Measurements from ENCODE around the gene PGBD5.
A peak's percentile ranks its signal among the peaks of the same experiment; 100 is the strongest.
"Not testable (repeated sequence)": the region's sequence is repeated elsewhere in the genome, so short reads cannot be mapped to it uniquely, and the experiment has no call there.

PGBD5 gene

DNA sequence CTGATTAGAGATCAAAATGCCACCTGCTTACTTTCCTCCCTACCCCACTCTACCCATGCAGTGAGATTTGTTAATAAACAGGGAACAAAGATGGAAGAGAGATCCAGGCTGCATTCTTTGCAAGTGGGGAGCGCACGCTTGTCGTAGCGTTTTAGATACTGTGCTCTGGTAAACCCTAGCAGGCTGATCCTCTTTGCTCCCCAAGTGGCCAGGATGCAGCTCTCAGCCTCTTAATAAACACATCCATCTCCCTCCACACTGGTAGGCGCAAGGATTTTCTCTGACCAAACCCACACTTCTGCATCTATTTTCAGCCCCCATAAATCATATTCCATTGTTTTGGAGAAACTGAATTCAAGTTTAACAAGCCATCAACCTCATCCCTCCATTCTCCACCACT, 2.9 kb downstream of the PGBD5 start:
- H3K14ac ChIP-seq (ENCODE audit: low read length): no peak overlapping the region
- peaks cover 20 to 46% of the 10 kb centered on the region in 2 donors for H3K4me1 ChIP-seq (ENCODE audit: control insufficient read depth in 2 of 2, insufficient read depth in 1 of 2, low read depth in 1 of 2, low read length in 2 of 2)
- no peak overlapping the region for H3K4me3 ChIP-seq (ENCODE audit: low read length in 2 of 2)
- H4K8ac ChIP-seq (ENCODE audit: low read depth, low read length): no peak overlapping the region
- H3K79me1 ChIP-seq (ENCODE audit: low read depth, low read length): peaks cover 3% of the 10 kb centered on the region
- H3K18ac ChIP-seq (ENCODE audit: low read length): no peak overlapping the region
- H3K4me2 ChIP-seq (ENCODE audit: insufficient read depth, low read length, poor library complexity, severe bottlenecking): no peak overlapping the region
- DNase-seq (ENCODE audit: low spot score): no peak
- H3K9ac ChIP-seq (ENCODE audit: low read depth, low read length, poor library complexity): no peak overlapping the region
- WGBS, 2 donors (ENCODE audit: extremely low coverage in 2 of 2, insufficient read length in 2 of 2, insufficient replicate concordance in 1 of 2): no CpG with 5 or more reads among the region's 5 CpGs
- no peak overlapping the region for H2AK5ac ChIP-seq (ENCODE audit: low read depth, low read length)
- H3K27me3 ChIP-seq (ENCODE audit: control insufficient read depth in 3 of 3, insufficient read depth in 3 of 3, low read depth in 1 of 3, low read length in 3 of 3): peaks cover 0 to 30% (median 10%) of the 10 kb centered on the region in 3 experiments
- no peak overlapping the region for H3K4ac ChIP-seq (ENCODE audit: low read length)
- peaks cover 0 to 9% of the 10 kb centered on the region in 2 donors for H3K9me3 ChIP-seq (replicated peaks in 1 of 2; ENCODE audit: control insufficient read depth in 2 of 2, insufficient read depth in 1 of 2, low read depth in 1 of 2, low read length in 2 of 2)
- H4K91ac ChIP-seq (ENCODE audit: low read depth, low read length, poor library complexity): no peak overlapping the region
- H2BK12ac ChIP-seq (ENCODE audit: low read length): no peak overlapping the region
- H2BK15ac ChIP-seq (ENCODE audit: low read length): no peak overlapping the region
- H2BK5ac ChIP-seq (ENCODE audit: low read length): no peak overlapping the region
- H3K27ac ChIP-seq (replicated peaks; ENCODE audit: low read length): no peak overlapping the region
- H2BK120ac ChIP-seq (ENCODE audit: low read depth, low read length): no peak overlapping the region
- H3K36me3 ChIP-seq (replicated peaks in 1 of 2; ENCODE audit: control insufficient read depth in 2 of 2, insufficient read depth in 2 of 2, low read length in 2 of 2): peaks cover 0 to 3% of the 10 kb centered on the region in 2 donors
- no peak overlapping the region for H2AFZ ChIP-seq (ENCODE audit: low read length)
- H3K23ac ChIP-seq (ENCODE audit: low read depth, low read length, poor library complexity): no peak overlapping the region

DNA sequence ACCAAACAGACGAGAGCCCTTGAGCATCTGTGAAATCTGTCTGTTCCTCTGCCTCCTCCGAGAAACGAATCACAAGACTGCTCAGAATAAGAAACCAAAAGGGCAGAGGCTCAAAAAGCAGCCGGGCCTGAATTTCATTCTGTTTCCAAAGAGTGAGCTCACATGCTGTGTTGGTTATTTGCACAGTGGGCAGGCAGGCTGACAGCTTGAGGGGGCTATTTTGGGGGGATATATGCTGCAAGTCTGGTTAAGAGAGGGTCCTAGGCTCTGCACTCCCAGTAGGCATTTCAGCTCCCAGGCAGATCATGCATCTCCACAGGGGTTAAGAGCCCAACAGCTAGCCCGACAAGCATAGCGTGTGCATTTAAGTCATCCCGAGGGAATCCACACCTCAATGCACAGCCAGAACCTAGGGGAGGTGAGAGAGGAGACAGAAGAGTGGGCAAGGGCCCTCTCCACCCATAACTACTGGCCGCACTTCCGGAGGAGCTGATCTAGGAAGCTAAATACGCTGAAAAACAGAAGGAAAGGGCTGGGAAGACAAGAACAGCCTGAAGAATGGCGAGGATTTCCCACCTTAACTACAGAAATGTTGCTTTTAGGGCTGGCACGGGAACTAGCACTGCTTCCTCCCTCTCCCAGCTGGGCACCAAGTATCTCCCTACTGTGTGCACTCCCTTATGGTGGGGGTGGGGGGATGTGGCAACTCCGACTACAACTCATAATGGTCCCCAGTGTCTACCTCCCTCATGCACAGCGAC, 3.7 kb downstream of the PGBD5 start:
- Histone ChIP-seq H3K36me3 (replicated peaks in 1 of 2; ENCODE audit: control insufficient read depth in 2 of 2, insufficient read depth in 2 of 2, low read length in 2 of 2) (peaks cover 0 to 3% of the 10 kb centered on the region in 2 donors), H3K9ac (ENCODE audit: low read depth, low read length, poor library complexity) (peak overlapping the region; percentile 12), H3K27me3 (ENCODE audit: control insufficient read depth in 3 of 3, insufficient read depth in 3 of 3, low read depth in 1 of 3, low read length in 3 of 3) (peaks cover 0 to 30% (median 10%) of the 10 kb centered on the region in 3 experiments), H4K91ac (ENCODE audit: low read depth, low read length, poor library complexity) (no peak overlapping the region), H2BK15ac (ENCODE audit: low read length) (peak overlapping the region; percentile 33), H2BK120ac (ENCODE audit: low read depth, low read length) (no peak overlapping the region), H3K4me3 (ENCODE audit: low read length in 2 of 2) (no peak overlapping the region), H2AFZ (ENCODE audit: low read length) (peak overlapping the region; percentile 8), H3K9me3 (replicated peaks in 1 of 2; ENCODE audit: control insufficient read depth in 2 of 2, insufficient read depth in 1 of 2, low read depth in 1 of 2, low read length in 2 of 2) (peaks cover 0 to 9% of the 10 kb centered on the region in 2 donors), H3K14ac (ENCODE audit: low read length) (no peak overlapping the region), H3K18ac (ENCODE audit: low read length) (peak overlapping the region; percentile 75), H3K4ac (ENCODE audit: low read length) (no peak overlapping the region), H2BK12ac (ENCODE audit: low read length) (no peak overlapping the region), H3K27ac (replicated peaks; ENCODE audit: low read length) (no peak overlapping the region), H3K4me1 (ENCODE audit: control insufficient read depth in 2 of 2, insufficient read depth in 1 of 2, low read depth in 1 of 2, low read length in 2 of 2) (peaks cover 20 to 38% of the 10 kb centered on the region in 2 donors), H3K79me1 (ENCODE audit: low read depth, low read length) (peaks cover 3% of the 10 kb centered on the region), H2BK5ac (ENCODE audit: low read length) (no peak overlapping the region), H4K8ac (ENCODE audit: low read depth, low read length) (no peak overlapping the region), H3K4me2 (ENCODE audit: insufficient read depth, low read length, poor library complexity, severe bottlenecking) (no peak overlapping the region), H2AK5ac (ENCODE audit: low read depth, low read length) (no peak overlapping the region), H3K23ac (ENCODE audit: low read depth, low read length, poor library complexity) (no peak overlapping the region)
- no CpG with 5 or more reads among the region's 14 CpGs for WGBS, 2 donors (ENCODE audit: extremely low coverage in 2 of 2, insufficient read length in 2 of 2, insufficient replicate concordance in 1 of 2)
- DNase-seq (ENCODE audit: low spot score): no peak

DNA sequence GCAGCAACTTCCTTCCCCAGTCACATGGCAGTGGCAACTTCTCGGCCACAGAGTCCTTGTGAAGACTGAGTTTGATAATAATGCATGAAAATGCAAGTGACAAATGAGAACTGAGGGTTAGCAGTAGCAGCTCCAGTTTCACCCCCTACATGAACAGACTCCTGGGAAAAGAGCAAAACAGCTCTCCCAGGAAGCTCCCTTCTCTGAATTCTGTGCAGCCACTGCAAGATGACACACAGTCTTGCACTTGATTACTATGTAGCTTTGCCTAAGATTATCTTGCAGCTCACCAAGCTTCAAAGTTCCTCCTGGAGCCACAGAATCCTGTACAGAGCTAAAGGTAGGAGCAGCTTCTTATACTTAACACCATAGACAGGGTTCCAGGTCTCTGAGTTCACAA, 4.7 kb downstream of the PGBD5 start:
- Histone ChIP-seq H3K27me3 (ENCODE audit: control insufficient read depth in 3 of 3, insufficient read depth in 3 of 3, low read depth in 1 of 3, low read length in 3 of 3) (peaks cover 0 to 30% (median 10%) of the 10 kb centered on the region in 3 experiments), H2BK12ac (ENCODE audit: low read length) (no peak overlapping the region), H2BK15ac (ENCODE audit: low read length) (no peak overlapping the region), H4K91ac (ENCODE audit: low read depth, low read length, poor library complexity) (no peak overlapping the region), H3K14ac (ENCODE audit: low read length) (no peak overlapping the region), H2BK120ac (ENCODE audit: low read depth, low read length) (no peak overlapping the region), H3K9me3 (replicated peaks in 1 of 2; ENCODE audit: control insufficient read depth in 2 of 2, insufficient read depth in 1 of 2, low read depth in 1 of 2, low read length in 2 of 2) (peaks cover 0 to 9% of the 10 kb centered on the region in 2 donors), H3K18ac (ENCODE audit: low read length) (no peak overlapping the region), H3K4me1 (ENCODE audit: control insufficient read depth in 2 of 2, insufficient read depth in 1 of 2, low read depth in 1 of 2, low read length in 2 of 2) (peaks cover 15 to 31% of the 10 kb centered on the region in 2 donors), H3K4me2 (ENCODE audit: insufficient read depth, low read length, poor library complexity, severe bottlenecking) (no peak overlapping the region), H3K79me1 (ENCODE audit: low read depth, low read length) (peaks cover 3% of the 10 kb centered on the region), H3K9ac (ENCODE audit: low read depth, low read length, poor library complexity) (no peak overlapping the region), H3K36me3 (replicated peaks in 1 of 2; ENCODE audit: control insufficient read depth in 2 of 2, insufficient read depth in 2 of 2, low read length in 2 of 2) (peaks cover 0 to 3% of the 10 kb centered on the region in 2 donors), H3K27ac (replicated peaks; ENCODE audit: low read length) (no peak overlapping the region), H3K4me3 (ENCODE audit: low read length in 2 of 2) (no peak overlapping the region), H3K4ac (ENCODE audit: low read length) (no peak overlapping the region), H2AK5ac (ENCODE audit: low read depth, low read length) (no peak overlapping the region), H2BK5ac (ENCODE audit: low read length) (no peak overlapping the region), H3K23ac (ENCODE audit: low read depth, low read length, poor library complexity) (no peak overlapping the region), H2AFZ (ENCODE audit: low read length) (no peak overlapping the region), H4K8ac (ENCODE audit: low read depth, low read length) (no peak overlapping the region)
- WGBS, 2 donors (ENCODE audit: extremely low coverage in 2 of 2, insufficient read length in 2 of 2, insufficient replicate concordance in 1 of 2): no CpG with 5 or more reads among the region's 1 CpG
- DNase-seq (ENCODE audit: low spot score): no peak

DNA sequence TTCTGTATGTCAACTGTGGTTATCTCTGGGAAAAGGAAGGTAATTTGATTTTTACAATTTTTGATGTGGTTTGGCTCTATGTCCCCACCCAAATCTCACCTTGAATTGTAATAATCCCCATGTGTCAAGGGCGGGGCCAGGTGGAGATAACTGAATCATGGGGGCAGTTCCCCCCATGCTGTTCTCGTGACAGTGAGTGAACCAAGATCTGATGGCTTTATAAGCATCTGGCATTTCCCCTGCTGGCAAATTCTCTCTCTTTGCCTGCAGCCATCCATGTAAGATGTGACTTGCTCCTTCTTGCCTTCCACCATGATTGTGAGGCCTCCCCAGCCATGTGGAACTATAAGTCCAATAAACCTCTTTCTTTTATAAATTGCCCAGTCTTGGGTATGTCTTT, 5.8 kb downstream of the PGBD5 start:
- H3K79me1 ChIP-seq (ENCODE audit: low read depth, low read length); H3K18ac ChIP-seq (ENCODE audit: low read length); H3K4ac ChIP-seq (ENCODE audit: low read length); H3K9ac ChIP-seq (ENCODE audit: low read depth, low read length, poor library complexity); H2AFZ ChIP-seq (ENCODE audit: low read length); H2BK5ac ChIP-seq (ENCODE audit: low read length); H3K27ac ChIP-seq (replicated peaks; ENCODE audit: low read length); H4K8ac ChIP-seq (ENCODE audit: low read depth, low read length); H3K14ac ChIP-seq (ENCODE audit: low read length); H2BK12ac ChIP-seq (ENCODE audit: low read length); H3K4me2 ChIP-seq (ENCODE audit: insufficient read depth, low read length, poor library complexity, severe bottlenecking); H4K91ac ChIP-seq (ENCODE audit: low read depth, low read length, poor library complexity); H3K9me3 ChIP-seq (replicated peaks in 1 of 2; ENCODE audit: control insufficient read depth in 2 of 2, insufficient read depth in 1 of 2, low read depth in 1 of 2, low read length in 2 of 2); H2BK15ac ChIP-seq (ENCODE audit: low read length); H3K4me3 ChIP-seq (ENCODE audit: low read length in 2 of 2); H3K36me3 ChIP-seq (replicated peaks in 1 of 2; ENCODE audit: control insufficient read depth in 2 of 2, insufficient read depth in 2 of 2, low read length in 2 of 2); H3K23ac ChIP-seq (ENCODE audit: low read depth, low read length, poor library complexity); DNase-seq (ENCODE audit: low spot score); H2BK120ac ChIP-seq (ENCODE audit: low read depth, low read length); H2AK5ac ChIP-seq (ENCODE audit: low read depth, low read length): not testable (repeated sequence)
- peaks cover 15 to 31% of the 10 kb centered on the region in 2 donors for H3K4me1 ChIP-seq (ENCODE audit: control insufficient read depth in 2 of 2, insufficient read depth in 1 of 2, low read depth in 1 of 2, low read length in 2 of 2)
- no CpG with 5 or more reads among the region's 2 CpGs for WGBS, 2 donors (ENCODE audit: extremely low coverage in 2 of 2, insufficient read length in 2 of 2, insufficient replicate concordance in 1 of 2)
- peaks cover 0 to 29% (median 10%) of the 10 kb centered on the region in 3 experiments for H3K27me3 ChIP-seq (ENCODE audit: control insufficient read depth in 3 of 3, insufficient read depth in 3 of 3, low read depth in 1 of 3, low read length in 3 of 3)
